HepG2 (cell line): ENCODE results near the gene EVC. TPM values are rescaled to one million over a fixed set of nuclear protein-coding genes. Genes with fewer than 3 reads are reported as not detected.

Experiments used
- ATAC-seq: fragments of 200-7000 bp; cut with Tn5 transposase; 3 replicates; pipeline ENCODE4 v1.9.1; 2020; ENCODE audit warnings: mild to moderate bottlenecking, moderate library complexity
- BruUV-seq: library from RNA; stranded (reverse); fragments of 400-500 nt; replicated peaks from 2 replicates; lab custom pipeline; 2021; lab: Mats Ljungman, UMichigan
- CTCF ChIA-PET: fragments of 300-600 bp; formaldehyde crosslinking; extraction: SDS; loops from one replicate; lab custom pipeline; 2021; ENCODE audit warnings: low total read pairs, inconsistent platforms, low intra/inter-chr PET ratio; lab: Yijun Ruan, JAX
- POLR2A ChIA-PET: fragments of 350-600 bp; sonication (Branson Sonifier 250); formaldehyde crosslinking; loops from one replicate; lab custom pipeline; 2020; ENCODE audit warnings: antibody characterized with exemption, inconsistent platforms; lab: Yijun Ruan, JAX
- DNase-seq: peaks from one replicate; pipeline ENCODE4 v3.0.0-alpha.2; 2015; ENCODE audit warnings: low spot score
- FAIRE-seq: peaks from 3 replicates; lab custom pipeline; 2011; peaks lifted over from hg19 to GRCh38; lab: Jason Lieb, UNC
- H2AFZ ChIP-seq: one replicate; pipeline ENCODE4 v1.6.1; 2011; ENCODE audit warnings: low read length, inconsistent platforms
- H3K27ac ChIP-seq: fragments of 300-600 bp; 3 replicates; pipeline ENCODE4 v1.8.0; 2011; ENCODE audit warnings: mixed run types, mild to moderate bottlenecking, mixed read lengths, low read length, inconsistent platforms; ENCODE audit not compliant: insufficient read depth; ENCODE audit errors: extremely low read length
- H3K27me3 ChIP-seq, 2 experiments: fragments of 200-600 bp in 1 of 2; 2 replicates in 1 of 2; 3 replicates in 1 of 2; pipeline versions ENCODE4 v1.6.0 to v1.8.0; 2011; ENCODE audit warnings: low read length in 2 of 2, mild to moderate bottlenecking in 2 of 2, moderate library complexity in 2 of 2, inconsistent platforms in 1 of 2; ENCODE audit not compliant: insufficient read depth in 2 of 2, control insufficient read depth in 1 of 2
- H3K36me3 ChIP-seq, 2 experiments: fragments of 200-600 bp in 1 of 2; replicated peaks in 1 of 2; 2 replicates in 1 of 2; 3 replicates in 1 of 2; pipeline versions ENCODE4 v1.5.1 to v1.8.0; 2011; ENCODE audit warnings: low read length in 2 of 2, inconsistent platforms in 1 of 2; ENCODE audit not compliant: insufficient read depth in 2 of 2, control insufficient read depth in 1 of 2
- H3K4me1 ChIP-seq: 2 replicates; pipeline ENCODE4 v1.5.1; 2012; ENCODE audit warnings: low read length, inconsistent platforms; ENCODE audit not compliant: insufficient read depth
- H3K4me2 ChIP-seq: 2 replicates; pipeline ENCODE4 v1.6.0; 2011; ENCODE audit warnings: low read depth, low read length, inconsistent platforms
- H3K4me3 ChIP-seq, 3 experiments: fragments of 200-600 bp in 1 of 3; sonication (generic), shearing (Covaris generic) in 1 of 3; replicated peaks in 1 of 3; 2 replicates each; pipeline ENCODE4 v1.5.1; 2011 to 2016; ENCODE audit warnings: low read length in 3 of 3, inconsistent platforms in 2 of 3, low read depth in 2 of 3, mild to moderate bottlenecking in 2 of 3, control low read depth in 1 of 3, mixed read lengths in 1 of 3; ENCODE audit not compliant: insufficient read depth in 1 of 3
- H3K79me2 ChIP-seq: one replicate; pipeline ENCODE4 v1.6.1; 2011; ENCODE audit warnings: low read length, inconsistent platforms; ENCODE audit not compliant: insufficient read depth
- H3K9ac ChIP-seq: 2 replicates; pipeline ENCODE4 v1.6.0; 2011; ENCODE audit warnings: mild to moderate bottlenecking, low read depth, low read length, inconsistent platforms; ENCODE audit not compliant: insufficient read depth
- H3K9me3 ChIP-seq: 2 replicates; pipeline ENCODE4 v1.5.1; 2012; ENCODE audit warnings: mild to moderate bottlenecking, low read length
- H4K20me1 ChIP-seq: 2 replicates; pipeline ENCODE4 v1.6.0; 2011; ENCODE audit warnings: inconsistent platforms, mild to moderate bottlenecking, low read length, moderate library complexity; ENCODE audit not compliant: insufficient read depth
- DMAP1 ChIP-seq: IDR thresholded peaks from 2 replicates; pipeline ENCODE4 v1.6.1; 2016
- ELF4 ChIP-seq: sonication (generic); formaldehyde crosslinking; IDR thresholded peaks from 2 replicates; pipeline ENCODE4 v1.5.0; 2020; ENCODE audit warnings: missing genetic modification reagents, mild to moderate bottlenecking, moderate library complexity, borderline replicate concordance
- FOSL2 ChIP-seq: sonication (generic); formaldehyde crosslinking; IDR thresholded peaks from 2 replicates; pipeline ENCODE4 v1.4.0; 2020; ENCODE audit warnings: missing genetic modification reagents
- GATA4 ChIP-seq: sonication (generic); IDR thresholded peaks from 2 replicates; pipeline ENCODE4 v1.6.1; 2016; ENCODE audit warnings: antibody characterized with exemption, low read depth, borderline replicate concordance
- HNRNPH1 ChIP-seq: fragments of 200-400 bp; formaldehyde crosslinking; optimal IDR thresholded peaks from 2 replicates; pipeline ENCODE3; 2017; ENCODE audit warnings: mild to moderate bottlenecking, low read depth, low read length
- MAF1 ChIP-seq: sonication (generic); formaldehyde crosslinking; IDR thresholded peaks from 2 replicates; pipeline ENCODE4 v1.5.0; 2020; ENCODE audit warnings: missing genetic modification reagents, borderline replicate concordance
- NFYB ChIP-seq: sonication (generic); formaldehyde crosslinking; IDR thresholded peaks from 2 replicates; pipeline ENCODE4 v1.4.0; 2020; ENCODE audit warnings: missing genetic modification reagents
- PRPF4 ChIP-seq: fragments of 200-400 bp; formaldehyde crosslinking; IDR thresholded peaks from 2 replicates; pipeline ENCODE4 v1.6.1; 2016; ENCODE audit warnings: low read length, low read depth; ENCODE audit not compliant: poor library complexity, severe bottlenecking
- SP5 ChIP-seq: IDR thresholded peaks from 2 replicates; pipeline ENCODE4 v1.6.1; 2016; ENCODE audit warnings: low read depth, borderline replicate concordance
- ZMAT3 ChIP-seq: sonication (generic); formaldehyde crosslinking; conservative IDR thresholded peaks from 2 replicates; pipeline ENCODE4 v1.7.0; 2021; ENCODE audit warnings: missing genetic modification reagents
- ZNF12 ChIP-seq: sonication (generic); formaldehyde crosslinking; IDR thresholded peaks from 2 replicates; pipeline ENCODE4 v1.5.0; 2020; ENCODE audit warnings: missing genetic modification reagents
- ZNF572 ChIP-seq: sonication (generic); formaldehyde crosslinking; IDR thresholded peaks from 2 replicates; pipeline ENCODE4 v1.5.1; 2020; ENCODE audit warnings: mild to moderate bottlenecking, missing genetic modification reagents
- WGBS: methylation state at CpG from one replicate; pipeline ENCODE4 v1.1.6; 2017; ENCODE audit warnings: low lambda C conversion rate; 5-methylcytosine and 5-hydroxymethylcytosine counted together
- in situ Hi-C: cut with HindIII; loops from 2 replicates; pipeline ENCODE4 v1.10.0; 2017; ENCODE audit warnings: low pct_unique_long_range_greater_than_20kb; ENCODE audit not compliant: extremely low pct_ligation_motif_present
- intact Hi-C: fragments of 100-400 bp; cut with micrococcal nuclease; formaldehyde crosslinking; loops from one replicate; pipeline ENCODE4 v1.10.0; 2022; ENCODE audit not compliant: unreplicated experiment
- polyA plus RNA-seq, 8 experiments: library from polyadenylated mRNA; depleted of rRNA in 3 of 8; stranded (reverse) in 7 of 8; unstranded in 1 of 8; fragments of >200 nt; fragmentation: Illumina TruSeq in 4 of 8; extraction: Trizol in 4 of 8; gene quantifications; 2 replicates each; pipeline versions ENCODE4 v1.2.1 to v1.2.3, GENCODE V29; 2011 to 2016; ENCODE audit warnings: low read depth in 4 of 8, missing spikeins in 1 of 8, mixed read lengths in 1 of 8; ENCODE audit not compliant: insufficient read depth in 1 of 8
- total RNA-seq, 5 experiments: library from RNA; depleted of rRNA; stranded (reverse); fragments of >200 nt; fragmentation: Illumina TruSeq; extraction: Trizol; gene quantifications; 2 replicates each; pipeline ENCODE4 v1.2.3, GENCODE V29; 2016; ENCODE audit warnings: low read depth in 1 of 5
- TF ChIP-seq, protein P1 (sequence below): sonication (generic); formaldehyde crosslinking; IDR thresholded peaks from 2 replicates; pipeline ENCODE4 v1.4.0; 2020; ENCODE audit warnings: missing genetic modification reagents
- TF ChIP-seq, protein P2 (sequence below): sonication (generic); formaldehyde crosslinking; IDR thresholded peaks from 2 replicates; pipeline ENCODE4 v1.4.0; 2020; ENCODE audit warnings: mild to moderate bottlenecking, missing genetic modification reagents

The EVC gene
- total and polyA plus RNA-seq, 2 of the 13 experiments (the other 11 are each of a cell fraction or from before 2014, with no cell fraction given) = 3.1 to 4.9 TPM

DNA sequence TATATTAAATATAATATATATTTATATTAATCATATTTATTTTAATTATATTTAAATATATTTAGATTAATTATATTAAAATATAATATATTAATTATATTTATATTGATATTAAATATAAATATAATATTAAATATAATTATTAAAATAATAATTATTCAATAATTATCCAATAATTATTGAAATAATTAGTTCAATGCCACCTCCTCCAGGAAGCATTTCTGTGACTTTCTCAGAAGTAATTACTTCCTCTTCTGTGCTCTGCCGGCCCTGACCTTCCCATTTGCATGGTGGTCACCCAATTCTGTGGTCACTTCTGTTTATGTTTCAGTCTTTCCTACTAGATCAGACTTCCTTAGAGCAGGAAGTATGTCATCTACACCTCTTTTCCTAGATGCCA, 48.4 kb upstream of the EVC start:
- BruUV-seq = no TSS peak
- FAIRE-seq (no peak), ATAC-seq (no peak), DNase-seq (no peak)
- TF ChIP-seq PRPF4 (no peak), SP5 (CRISPR knock-in tag) (no peak), HNRNPH1 (no peak), DMAP1 (CRISPR knock-in tag) (no peak), ELF4 (CRISPR knock-in tag) (no peak), FOSL2 (CRISPR knock-in tag) (no peak), ZMAT3 (no peak), MAF1 (CRISPR knock-in tag) (no peak), ZNF12 (CRISPR knock-in tag) (no peak), NFYB (CRISPR knock-in tag) (no peak), ZNF572 (CRISPR knock-in tag) (no peak), GATA4 (no peak)
- TF ChIP-seq, protein P1, sequence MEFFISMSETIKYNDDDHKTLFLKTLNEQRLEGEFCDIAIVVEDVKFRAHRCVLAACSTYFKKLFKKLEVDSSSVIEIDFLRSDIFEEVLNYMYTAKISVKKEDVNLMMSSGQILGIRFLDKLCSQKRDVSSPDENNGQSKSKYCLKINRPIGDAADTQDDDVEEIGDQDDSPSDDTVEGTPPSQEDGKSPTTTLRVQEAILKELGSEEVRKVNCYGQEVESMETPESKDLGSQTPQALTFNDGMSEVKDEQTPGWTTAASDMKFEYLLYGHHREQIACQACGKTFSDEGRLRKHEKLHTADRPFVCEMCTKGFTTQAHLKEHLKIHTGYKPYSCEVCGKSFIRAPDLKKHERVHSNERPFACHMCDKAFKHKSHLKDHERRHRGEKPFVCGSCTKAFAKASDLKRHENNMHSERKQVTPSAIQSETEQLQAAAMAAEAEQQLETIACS (CRISPR knock-in tag) = no peak
- TF ChIP-seq, protein P2, sequence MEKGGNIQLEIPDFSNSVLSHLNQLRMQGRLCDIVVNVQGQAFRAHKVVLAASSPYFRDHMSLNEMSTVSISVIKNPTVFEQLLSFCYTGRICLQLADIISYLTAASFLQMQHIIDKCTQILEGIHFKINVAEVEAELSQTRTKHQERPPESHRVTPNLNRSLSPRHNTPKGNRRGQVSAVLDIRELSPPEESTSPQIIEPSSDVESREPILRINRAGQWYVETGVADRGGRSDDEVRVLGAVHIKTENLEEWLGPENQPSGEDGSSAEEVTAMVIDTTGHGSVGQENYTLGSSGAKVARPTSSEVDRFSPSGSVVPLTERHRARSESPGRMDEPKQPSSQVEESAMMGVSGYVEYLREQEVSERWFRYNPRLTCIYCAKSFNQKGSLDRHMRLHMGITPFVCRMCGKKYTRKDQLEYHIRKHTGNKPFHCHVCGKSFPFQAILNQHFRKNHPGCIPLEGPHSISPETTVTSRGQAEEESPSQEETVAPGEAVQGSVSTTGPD (CRISPR knock-in tag) = no peak
- H3K4me1 ChIP-seq = no peaks in the 10 kb centered on the region
- in situ Hi-C loops (no loop called here), intact Hi-C loops (no loop called here)
- 38% methylated on average over 1 of the region's 1 CpG for WGBS
- 0 out of 5 replicates have a peak, but pooled peaks cover 0 to 2% of the 10 kb centered on the region in 2 experiments for H3K27me3 ChIP-seq
- H3K9me3 ChIP-seq = no peaks in the 10 kb centered on the region
- ChIA-PET POLR2A (no interaction called here), CTCF (no interaction called here)
- no peak overlapping the region for H3K27ac ChIP-seq
- no peak overlapping the region for H3K4me2 ChIP-seq
- no peaks in the 10 kb centered on the region for H3K36me3 ChIP-seq
- no peaks in the 10 kb centered on the region for H3K79me2 ChIP-seq
- no peaks in the 10 kb centered on the region for H4K20me1 ChIP-seq
- H3K9ac ChIP-seq = no peak overlapping the region
- H2AFZ ChIP-seq = no peak overlapping the region
- H3K4me3 ChIP-seq = no peak overlapping the region
